ENCODE results near the gene RBM33. TPM values are rescaled to one million over a fixed set of nuclear protein-coding genes. Genes with fewer than 3 reads are reported as not detected.

RBM33 gene
- total and polyA plus RNA-seq, 2 of the 8 experiments (the other 6 are each of a cell fraction or from before 2014, with no cell fraction given) = 16.5 to 64.6 TPM

DNA sequence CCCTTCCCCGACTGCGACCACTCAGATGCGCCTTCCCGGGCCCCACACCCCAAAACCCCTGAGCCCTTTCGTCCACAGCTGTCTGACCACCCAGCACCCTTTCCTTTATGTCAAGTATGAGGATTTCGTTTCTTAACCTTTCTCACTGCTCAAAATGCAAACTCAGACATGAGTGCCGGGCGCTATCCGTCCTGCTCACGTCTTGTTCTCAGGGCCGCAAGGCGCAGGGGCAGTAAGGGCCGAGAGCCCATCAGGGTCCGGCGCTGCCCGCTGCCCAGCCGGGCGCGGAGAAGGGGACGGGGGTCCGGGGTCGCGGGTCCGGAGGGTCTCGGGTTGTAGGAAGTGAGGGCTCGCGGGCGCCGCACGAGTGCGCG, 670 bp upstream of the RBM33 start:
- Histone ChIP-seq H4K8ac (ENCODE audit: extremely low read depth, insufficient read depth, low read length) (peak overlapping the region; percentile 69), H3K4me2 (ENCODE audit: insufficient read depth in 1 of 2, low read depth in 2 of 2, low read length in 2 of 2) (peak overlapping the region; percentile 90), H2AK5ac (ENCODE audit: low read depth, low read length) (no peak overlapping the region), H2AFZ (ENCODE audit: low read length) (peak overlapping the region; percentile 90), H4K91ac (replicated peaks; ENCODE audit: insufficient read length, low read length) (peak overlapping the region; percentile 98), H4K20me1 (replicated peaks in 1 of 2; ENCODE audit: control insufficient read depth in 1 of 2, insufficient read depth in 2 of 2, low read length in 2 of 2) (no peaks in the 10 kb centered on the region), H2BK120ac (replicated peaks; ENCODE audit: low read depth, low read length) (no peak overlapping the region), H2BK12ac (ENCODE audit: low read depth, low read length) (no peak overlapping the region), H3K18ac (ENCODE audit: extremely low read depth, low read length) (peak overlapping the region; percentile 96), H3K27ac (ENCODE audit: low read depth, low read length) (peak overlapping the region; percentile 97; the same call in 1 of the 2 replicates), H3K56ac (replicated peaks; ENCODE audit: insufficient read length, low read depth, low read length) (peak overlapping the region; percentile 87), H3K79me2 (ENCODE audit: control insufficient read depth in 1 of 2, insufficient read depth in 2 of 2, low read length in 2 of 2) (peaks cover 33 to 44% of the 10 kb centered on the region in 2 experiments), H2BK15ac (ENCODE audit: low read length) (no peak overlapping the region), H3K27me3 (replicated peaks in 1 of 4; ENCODE audit: control insufficient read depth in 3 of 4, extremely low read depth in 1 of 4, insufficient read depth in 3 of 4, low read length in 3 of 4) (no peaks in the 10 kb centered on the region; a peak in 1 of 7 replicates), H3K4me3 (ENCODE audit: extremely low read depth in 1 of 4, insufficient read depth in 2 of 4, low read depth in 3 of 4, low read length in 4 of 4) (peak overlapping the region; percentile 82 to 96 (median 92)), H3K36me3 (ENCODE audit: control insufficient read depth in 2 of 4, insufficient read depth in 4 of 4, low read length in 3 of 4) (peaks cover 4 to 42% (median 18%) of the 10 kb centered on the region in 4 experiments; a peak in 5 of 8 replicates), H2BK5ac (ENCODE audit: low read depth, low read length) (peak overlapping the region; percentile 95), H4K5ac (ENCODE audit: insufficient read length, low read depth, low read length) (peak overlapping the region; percentile 98), H3K9me3 (ENCODE audit: insufficient read depth in 2 of 2, low read depth in 1 of 2, low read length in 1 of 2) (peaks cover 21 to 27% of the 10 kb centered on the region in 2 experiments), H3K79me1 (ENCODE audit: low read depth, low read length) (peaks cover 2% of the 10 kb centered on the region), H3K9ac (replicated peaks in 1 of 4; ENCODE audit: extremely low read depth in 1 of 4, low read depth in 3 of 4, low read length in 3 of 4) (peak overlapping the region in 3 of 4 experiments; percentile 93 to 97 (median 97); a peak in 6 of 7 replicates), H3K14ac (ENCODE audit: insufficient read length) (no peak overlapping the region), H3K23ac (ENCODE audit: insufficient read length) (no peak overlapping the region), H3K23me2 (ENCODE audit: low read depth, low read length) (peaks cover 9% of the 10 kb centered on the region; the same call in 1 of the 2 replicates), H2BK20ac (ENCODE audit: low read length) (no peak overlapping the region), H3K4me1 (replicated peaks in 1 of 4; ENCODE audit: control insufficient read depth in 3 of 4, insufficient read depth in 4 of 4, low read length in 3 of 4) (peaks cover 0 to 5% (median 2%) of the 10 kb centered on the region in 4 experiments; a peak in 3 of 7 replicates), H3K4ac (replicated peaks; ENCODE audit: insufficient read length, low read depth, low read length) (peak overlapping the region; percentile 4)
- POLR2A ChIA-PET (ENCODE audit: partially characterized antibody) = interaction anchor here (0.6 to 1.5 kb wide), 27 partner anchors 8 to 1784 kb away, joined by 3 to 8 read pairs (median 4); no protein-coding TSS in a partner anchor
- 2% methylated on average over 29 of the region's 32 CpGs; no CpG with 5 or more reads in 1 of the 2 experiments for WGBS, 2 experiments (ENCODE audit: extremely low coverage in 1 of 2, insufficient coverage in 1 of 2, insufficient read length in 1 of 2, insufficient replicate concordance in 2 of 2, low coverage in 1 of 2, low lambda C conversion rate in 2 of 2, missing lambda C conversion rate in 1 of 2)
- CTCF ChIA-PET (ENCODE audit: partially characterized antibody) = interaction anchor here (0.5 to 1.1 kb wide), 2 partner anchors 45 to 651 kb away, joined by 3 to 4 read pairs; no protein-coding TSS in a partner anchor
- DNase-seq (ENCODE audit: low read depth in 1 of 2, low spot score in 2 of 2) = no peak
- no peak for TF ChIP-seq RFX5 (IDR thresholded peaks at IDR 0.05; ENCODE audit: borderline replicate concordance, low read depth, low read length)
- TF ChIP-seq PHF8 (conservative IDR thresholded peaks at IDR 0.05; ENCODE audit: low read depth, low read length) = no peak
- TF ChIP-seq POU5F1 (IDR thresholded peaks at IDR 0.05; ENCODE audit: low read depth, low read length) = no peak
- TF ChIP-seq TEAD4 (IDR thresholded peaks at IDR 0.05; ENCODE audit: low read depth, low read length) = no peak
- 0 out of 2 replicates have a peak, but pooled peaks have one; percentile 12 for TF ChIP-seq GTF2F1 (IDR thresholded peaks at IDR 0.05; ENCODE audit: borderline replicate concordance, low read depth, low read length)
- no peak for FAIRE-seq
